DND-41 (cell line): ENCODE measurements around the gene SERPINB4.

ENCODE experiments used
- ATAC-seq: fragments of 200-7000 bp; cut with Tn5 transposase; 3 replicates; pipeline ENCODE4 v1.9.1; 2021; ENCODE audit warnings: low read depth; ENCODE audit not compliant: insufficient read depth
- DNase-seq: peaks from one replicate; pipeline ENCODE4 v3.0.0-alpha.2; 2020
- H2AFZ ChIP-seq: 2 replicates; pipeline ENCODE4 v1.6.0; 2012; ENCODE audit warnings: low read depth, low read length
- H3K27ac ChIP-seq: 2 replicates; pipeline ENCODE4 v1.5.1; 2012; ENCODE audit warnings: low read length, inconsistent platforms
- H3K27me3 ChIP-seq: fragments of 200-600 bp; sonication (generic); 2 replicates; pipeline ENCODE4 v1.6.0; 2012; ENCODE audit warnings: low read length, mild to moderate bottlenecking, inconsistent platforms; ENCODE audit not compliant: insufficient read depth, poor library complexity
- H3K36me3 ChIP-seq: 2 replicates; pipeline ENCODE4 v1.5.1; 2012; ENCODE audit warnings: low read length, inconsistent platforms; ENCODE audit not compliant: insufficient read depth
- H3K4me1 ChIP-seq: 2 replicates; pipeline ENCODE4 v1.5.1; 2012; ENCODE audit warnings: mild to moderate bottlenecking, low read length; ENCODE audit not compliant: insufficient read depth
- H3K4me2 ChIP-seq: 2 replicates; pipeline ENCODE4 v1.6.0; 2012; ENCODE audit warnings: mild to moderate bottlenecking, moderate library complexity, low read length, inconsistent platforms; ENCODE audit not compliant: insufficient read depth
- H3K4me3 ChIP-seq, 2 experiments: fragments of 200-600 bp in 1 of 2; shearing (Covaris generic) in 1 of 2; 2 replicates each; pipeline ENCODE4 v1.5.1; 2012 to 2016; ENCODE audit warnings: inconsistent platforms in 2 of 2, low read length in 2 of 2, mild to moderate bottlenecking in 2 of 2, low read depth in 1 of 2, moderate library complexity in 1 of 2
- H3K79me2 ChIP-seq: 2 replicates; pipeline ENCODE4 v1.6.0; 2012; ENCODE audit warnings: low read length, inconsistent platforms; ENCODE audit not compliant: insufficient read depth
- H3K9ac ChIP-seq: 2 replicates; pipeline ENCODE4 v1.6.0; 2012; ENCODE audit warnings: low read depth, mild to moderate bottlenecking, inconsistent platforms, low read length, moderate library complexity
- H3K9me3 ChIP-seq: 2 replicates; pipeline ENCODE4 v1.5.1; 2012; ENCODE audit warnings: low read length, moderate library complexity, mild to moderate bottlenecking, inconsistent platforms; ENCODE audit not compliant: insufficient read depth, severe bottlenecking
- H4K20me1 ChIP-seq: 2 replicates; pipeline ENCODE4 v1.6.0; 2012; ENCODE audit warnings: low read length; ENCODE audit not compliant: insufficient read depth
- CTCF ChIP-seq: IDR thresholded peaks from 2 replicates; pipeline ENCODE4 v1.5.1; 2012; ENCODE audit warnings: borderline replicate concordance, low read length, moderate library complexity, mild to moderate bottlenecking; ENCODE audit not compliant: poor library complexity, severe bottlenecking; ENCODE audit errors: extremely low read depth
- EZH2 ChIP-seq: IDR thresholded peaks from 3 replicates; pipeline ENCODE4 v1.6.1; 2012; ENCODE audit warnings: borderline replicate concordance, low read depth, mild to moderate bottlenecking, moderate library complexity, low read length, inconsistent platforms; ENCODE audit not compliant: severe bottlenecking

The SERPINB4 gene

GRCh38 chr18:63596964-63597363, 47.1 kb downstream of the SERPINB4 start:
- Histone ChIP-seq H2AFZ (no peak overlapping the region), H3K9ac (no peak overlapping the region), H3K4me2 (no peak overlapping the region)

GRCh38 chr18:63592471-63592870, 51.6 kb downstream of the SERPINB4 start:
- Histone ChIP-seq H3K9me3 (no peaks in the 10 kb centered on the region), H3K4me3 (no peak overlapping the region), H3K4me1 (no peaks in the 10 kb centered on the region), H3K79me2 (no peaks in the 10 kb centered on the region), H3K36me3 (no peaks in the 10 kb centered on the region), H3K4me2 (no peak overlapping the region), H3K27me3 (peaks cover 8% of the 10 kb centered on the region), H2AFZ (no peak overlapping the region), H4K20me1 (no peaks in the 10 kb centered on the region), H3K27ac (no peak overlapping the region), H3K9ac (no peak overlapping the region)
- DNase-seq (no peak), ATAC-seq (no peak)
- TF ChIP-seq EZH2 (no peak), CTCF (no peak)

More at GRCh38 chr18:63596964-63597363, 47.1 kb downstream of the SERPINB4 start:
- peaks cover 5% of the 10 kb centered on the region for H3K27me3 ChIP-seq
- H3K27ac ChIP-seq, result no peak overlapping the region
- TF ChIP-seq CTCF (no peak), EZH2 (no peak)
- DNase-seq (no peak), ATAC-seq (no peak)
- H3K9me3 ChIP-seq, result no peaks in the 10 kb centered on the region
- H3K4me3 ChIP-seq, result no peak overlapping the region
- no peaks in the 10 kb centered on the region for H4K20me1 ChIP-seq
- H3K36me3 ChIP-seq, result no peaks in the 10 kb centered on the region
- H3K4me1 ChIP-seq, result no peaks in the 10 kb centered on the region
- no peaks in the 10 kb centered on the region for H3K79me2 ChIP-seq

- DNase-seq (no peak), ATAC-seq (no peak)
- H3K4me1 ChIP-seq, result no peaks in the 10 kb centered on the region
- peaks cover 3% of the 10 kb centered on the region for H3K27me3 ChIP-seq
- H3K4me2 ChIP-seq, result no peak overlapping the region
- H3K9me3 ChIP-seq, result no peaks in the 10 kb centered on the region
- H3K36me3 ChIP-seq, result no peaks in the 10 kb centered on the region
- no peak overlapping the region for H3K4me3 ChIP-seq
- no peak overlapping the region for H2AFZ ChIP-seq
- TF ChIP-seq CTCF, result no peak
- TF ChIP-seq EZH2, result no peak
- no peaks in the 10 kb centered on the region for H4K20me1 ChIP-seq
- H3K79me2 ChIP-seq, result no peaks in the 10 kb centered on the region
- no peak overlapping the region for H3K9ac ChIP-seq
- no peak overlapping the region for H3K27ac ChIP-seq
Observed at GRCh38 chr18:63591725-63592124, 52.3 kb downstream of the SERPINB4 start.
